ENCODE data around the gene CSK.

DNA sequence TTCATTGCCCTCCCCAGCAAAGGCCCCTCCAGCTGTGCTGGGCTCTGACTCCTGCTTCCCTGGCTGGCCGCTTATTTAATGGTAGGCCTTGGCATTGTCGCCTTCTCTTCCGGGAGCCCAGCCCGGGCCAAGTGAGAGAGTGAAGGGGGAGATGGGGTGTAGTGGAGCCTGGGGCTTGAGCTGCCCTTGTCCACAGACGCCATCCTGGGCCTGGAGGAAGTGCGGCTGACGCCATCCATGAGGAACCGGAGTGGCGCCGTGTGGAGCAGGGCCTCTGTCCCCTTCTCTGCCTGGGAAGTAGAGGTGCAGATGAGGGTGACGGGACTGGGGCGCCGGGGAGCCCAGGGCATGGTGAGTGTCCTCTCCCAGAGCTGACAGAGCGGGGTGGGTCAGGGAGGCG is 34.1 kb downstream of the CSK start:
- TF ChIP-seq CTCF (IDR thresholded peaks at IDR 0.05) (no peak), POLR2AphosphoS5 (IDR thresholded peaks at IDR 0.05) (no peak)
